ENCODE data around the gene PPAT. TPM values are rescaled to one million over a fixed set of nuclear protein-coding genes. Genes with fewer than 3 reads are reported as not detected.

Gene PPAT
- total and polyA plus RNA-seq, 2 experiments from 2014 or later: 8.0 to 8.5 TPM

DNA sequence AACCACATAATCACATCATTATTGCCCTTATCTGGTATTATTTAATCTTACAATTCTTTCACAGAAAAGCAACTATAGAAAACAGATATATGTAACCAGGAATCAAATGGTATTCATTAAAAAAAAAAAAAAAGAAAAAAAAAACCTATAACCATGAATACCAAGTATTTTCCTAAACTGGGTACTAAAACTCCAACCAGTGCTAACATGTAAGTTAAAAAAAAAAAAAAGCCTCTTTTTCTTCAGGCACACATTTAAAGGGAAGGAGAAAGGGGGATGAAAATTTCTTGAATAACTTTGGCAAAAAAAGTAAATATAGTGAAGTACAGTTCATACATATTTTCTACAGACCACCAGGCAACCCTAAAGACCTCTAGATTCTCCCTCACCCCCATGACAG is 2.1 kb downstream of the PPAT start:
- TF ChIP-seq EZH2 (IDR thresholded peaks at IDR 0.05; ENCODE audit: insufficient read depth, poor library complexity, severe bottlenecking) (no peak), EZH2phosphoT487 (IDR thresholded peaks at IDR 0.05; ENCODE audit: insufficient read depth, low read depth) (no peak)
- DNase-seq: no peak
- H4K20me1 ChIP-seq (ENCODE audit: insufficient read depth): no peaks in the 10 kb centered on the region
- no peak overlapping the region for H3K27ac ChIP-seq
- H3K4me1 ChIP-seq (ENCODE audit: insufficient read depth): peaks cover 9% of the 10 kb centered on the region
- no peak overlapping the region for H3K4me2 ChIP-seq (ENCODE audit: unreplicated experiment)
- peaks cover 87% of the 10 kb centered on the region for H3K79me2 ChIP-seq (ENCODE audit: insufficient read depth)
- H3K36me3 ChIP-seq (ENCODE audit: low read depth): no peaks in the 10 kb centered on the region
- peaks cover 14% of the 10 kb centered on the region for H3F3A ChIP-seq (ENCODE audit: insufficient read depth)
- in situ Hi-C loops (cut with MboI): no loop called here
- H3K9me3 ChIP-seq (ENCODE audit: low read depth): no peaks in the 10 kb centered on the region
- H3K27me3 ChIP-seq (replicated peaks; ENCODE audit: insufficient read depth): no peaks in the 10 kb centered on the region
- H3K9me2 ChIP-seq (ENCODE audit: insufficient read depth): no peaks in the 10 kb centered on the region; the same call in 1 of the 2 replicates
- 0 out of 2 replicates have a peak overlapping the region, but pooled peaks have one; percentile 86 for H3K4me3 ChIP-seq
- H3K9ac ChIP-seq: no peak overlapping the region
- no peak overlapping the region for H2AFZ ChIP-seq

DNA sequence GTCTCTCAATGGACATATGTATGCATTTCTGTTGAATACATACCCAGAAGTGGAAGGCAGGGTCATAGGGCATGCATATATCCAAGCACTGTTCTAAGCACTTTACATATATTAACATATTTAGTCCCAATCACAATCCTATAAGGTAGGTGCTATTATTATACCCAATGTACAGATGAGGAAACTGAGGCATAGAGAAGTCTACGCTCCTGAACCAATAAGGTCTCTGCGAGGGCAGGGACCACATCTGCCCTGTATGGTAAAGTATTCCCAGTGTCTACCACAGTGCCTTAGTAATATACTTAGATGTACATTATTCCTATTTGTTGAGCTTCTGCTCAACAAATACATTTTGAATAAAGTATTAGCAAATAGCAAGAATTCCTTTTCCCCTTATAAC is 5.2 kb downstream of the PPAT start:
- Histone ChIP-seq H3K4me3 (no peak overlapping the region), H3K4me1 (ENCODE audit: insufficient read depth) (peaks cover 7% of the 10 kb centered on the region; the same call in 1 of the 2 replicates), H4K20me1 (ENCODE audit: insufficient read depth) (no peaks in the 10 kb centered on the region), H3K79me2 (ENCODE audit: insufficient read depth) (peaks cover 97% of the 10 kb centered on the region), H3K9ac (no peak overlapping the region), H3K9me2 (ENCODE audit: insufficient read depth) (no peaks in the 10 kb centered on the region; the same call in 1 of the 2 replicates), H3K9me3 (ENCODE audit: low read depth) (no peaks in the 10 kb centered on the region), H3K36me3 (ENCODE audit: low read depth) (no peaks in the 10 kb centered on the region), H3K4me2 (ENCODE audit: unreplicated experiment) (no peak overlapping the region), H3K27ac (no peak overlapping the region), H3F3A (ENCODE audit: insufficient read depth) (peaks cover 5% of the 10 kb centered on the region; the same call in 1 of the 2 replicates), H3K27me3 (replicated peaks; ENCODE audit: insufficient read depth) (no peaks in the 10 kb centered on the region), H2AFZ (no peak overlapping the region)
- no peak for DNase-seq
- TF ChIP-seq EZH2phosphoT487 (IDR thresholded peaks at IDR 0.05; ENCODE audit: insufficient read depth, low read depth) (no peak), EZH2 (IDR thresholded peaks at IDR 0.05; ENCODE audit: insufficient read depth, poor library complexity, severe bottlenecking) (no peak)
- 97 to 98% methylated on average over 2 of the region's 2 CpGs for WGBS, 2 experiments (ENCODE audit: low coverage in 1 of 2, low lambda C conversion rate in 2 of 2, missing lambda C conversion rate in 2 of 2)
- in situ Hi-C loops (cut with MboI): no loop called here

DNA sequence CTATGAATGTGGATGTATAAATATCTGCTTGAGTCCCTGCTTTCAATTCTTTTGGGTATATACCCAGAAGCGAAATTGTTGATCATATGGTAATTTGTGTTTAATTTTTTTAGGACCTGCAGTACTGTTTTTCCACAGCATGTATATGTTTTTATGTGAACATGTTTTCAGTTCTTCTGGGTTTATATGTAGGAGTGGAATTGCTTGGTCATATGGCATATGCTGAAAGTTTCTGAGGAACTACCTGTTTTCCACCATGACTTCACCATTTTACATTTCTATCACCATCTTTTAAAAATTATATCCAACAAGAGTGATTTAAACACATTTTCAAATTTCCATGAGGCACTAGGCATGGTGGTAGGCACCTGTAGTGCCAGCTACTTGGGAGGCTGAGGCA is 8.2 kb downstream of the PPAT start:
- Histone ChIP-seq H3K27me3 (replicated peaks; ENCODE audit: insufficient read depth) (no peaks in the 10 kb centered on the region), H4K20me1 (ENCODE audit: insufficient read depth) (no peaks in the 10 kb centered on the region), H3K4me2 (ENCODE audit: unreplicated experiment) (no peak overlapping the region), H3K79me2 (ENCODE audit: insufficient read depth) (peaks cover 99% of the 10 kb centered on the region), H3K4me1 (ENCODE audit: insufficient read depth) (0 out of 2 replicates have a peak, but pooled peaks cover 4% of the 10 kb centered on the region), H2AFZ (no peak overlapping the region), H3K4me3 (no peak overlapping the region), H3K27ac (no peak overlapping the region), H3K9me2 (ENCODE audit: insufficient read depth) (no peaks in the 10 kb centered on the region), H3K9me3 (ENCODE audit: low read depth) (no peaks in the 10 kb centered on the region), H3K9ac (no peak overlapping the region), H3F3A (ENCODE audit: insufficient read depth) (no peaks in the 10 kb centered on the region; the same call in 1 of the 2 replicates), H3K36me3 (ENCODE audit: low read depth) (no peaks in the 10 kb centered on the region)
- in situ Hi-C loops (cut with MboI): no loop called here
- no peak for TF ChIP-seq EZH2 (IDR thresholded peaks at IDR 0.05; ENCODE audit: insufficient read depth, poor library complexity, severe bottlenecking)
- no peak for TF ChIP-seq EZH2phosphoT487 (IDR thresholded peaks at IDR 0.05; ENCODE audit: insufficient read depth, low read depth)
- WGBS, 2 experiments (ENCODE audit: low coverage in 1 of 2, low lambda C conversion rate in 2 of 2, missing lambda C conversion rate in 2 of 2): 97 to 100% methylated on average over 1 of the region's 1 CpG
- DNase-seq: no peak

DNA sequence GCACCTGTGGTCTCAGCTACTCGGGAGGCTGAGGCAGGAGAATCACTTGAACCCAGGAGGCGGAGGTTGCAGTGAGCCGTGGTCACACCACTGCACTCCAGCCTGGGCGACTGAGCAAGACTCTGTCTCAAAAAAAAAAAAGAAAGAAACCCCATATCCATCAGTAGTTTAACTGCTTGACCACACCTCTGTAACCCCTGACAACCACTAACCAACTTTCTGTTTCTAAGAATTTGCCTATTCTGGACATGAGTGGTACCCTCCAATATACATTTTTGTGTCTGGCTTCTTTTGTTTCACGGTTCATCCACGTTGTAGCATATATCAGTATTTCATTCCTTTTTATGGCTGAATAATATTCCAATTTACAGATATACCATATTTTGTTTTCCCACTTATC is 9.1 kb downstream of the PPAT start:
- H3K9ac ChIP-seq: no peak overlapping the region
- no peaks in the 10 kb centered on the region for H3K9me3 ChIP-seq (ENCODE audit: low read depth)
- no peak overlapping the region for H3K4me3 ChIP-seq
- H2AFZ ChIP-seq: no peak overlapping the region
- in situ Hi-C loops (cut with MboI): no loop called here
- no peaks in the 10 kb centered on the region for H3K9me2 ChIP-seq (ENCODE audit: insufficient read depth)
- H4K20me1 ChIP-seq (ENCODE audit: insufficient read depth): no peaks in the 10 kb centered on the region
- no peaks in the 10 kb centered on the region for H3K36me3 ChIP-seq (ENCODE audit: low read depth)
- 0 out of 2 replicates have a peak, but pooled peaks cover 4% of the 10 kb centered on the region for H3K4me1 ChIP-seq (ENCODE audit: insufficient read depth)
- H3F3A ChIP-seq (ENCODE audit: insufficient read depth): no peaks in the 10 kb centered on the region; the same call in 1 of the 2 replicates
- TF ChIP-seq EZH2phosphoT487 (IDR thresholded peaks at IDR 0.05; ENCODE audit: insufficient read depth, low read depth) (no peak), EZH2 (IDR thresholded peaks at IDR 0.05; ENCODE audit: insufficient read depth, poor library complexity, severe bottlenecking) (no peak)
- no peak overlapping the region for H3K27ac ChIP-seq
- no peak overlapping the region for H3K4me2 ChIP-seq (ENCODE audit: unreplicated experiment)
- peaks cover 99% of the 10 kb centered on the region for H3K79me2 ChIP-seq (ENCODE audit: insufficient read depth)
- 92 to 94% methylated on average over 5 to 6 of the region's 6 CpGs for WGBS, 2 experiments (ENCODE audit: low coverage in 1 of 2, low lambda C conversion rate in 2 of 2, missing lambda C conversion rate in 2 of 2)
- no peak for DNase-seq
- no peaks in the 10 kb centered on the region for H3K27me3 ChIP-seq (replicated peaks; ENCODE audit: insufficient read depth)

DNA sequence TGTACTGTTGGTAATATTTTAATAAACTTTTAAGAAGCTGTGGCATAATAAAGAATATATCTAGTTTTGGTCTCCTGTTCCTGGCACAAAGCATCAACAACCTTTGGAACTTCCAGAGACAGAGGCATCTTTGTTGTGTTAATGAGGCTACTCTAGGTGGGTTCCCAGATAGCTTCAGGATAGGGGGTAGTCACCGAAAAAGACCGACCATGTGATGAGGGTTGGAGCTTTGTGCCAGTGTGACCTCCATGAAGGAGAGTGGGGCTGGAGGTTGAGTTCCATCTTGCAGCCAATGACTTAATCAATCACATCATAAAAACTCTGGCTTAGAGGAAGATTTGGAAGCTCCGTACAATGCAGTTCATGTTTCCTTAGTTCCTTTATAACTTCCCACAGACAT is 9.9 kb downstream of the PPAT start:
- no peak for DNase-seq
- in situ Hi-C loops (cut with MboI): no loop called here
- Histone ChIP-seq H3K9me2 (ENCODE audit: insufficient read depth) (no peaks in the 10 kb centered on the region), H3F3A (ENCODE audit: insufficient read depth) (no peaks in the 10 kb centered on the region; the same call in 1 of the 2 replicates), H3K9ac (no peak overlapping the region), H3K27ac (no peak overlapping the region), H3K4me3 (no peak overlapping the region), H3K36me3 (ENCODE audit: low read depth) (no peaks in the 10 kb centered on the region), H3K27me3 (replicated peaks; ENCODE audit: insufficient read depth) (no peaks in the 10 kb centered on the region), H4K20me1 (ENCODE audit: insufficient read depth) (no peaks in the 10 kb centered on the region), H3K9me3 (ENCODE audit: low read depth) (no peaks in the 10 kb centered on the region), H2AFZ (peak overlapping the region; percentile 6; the same call in 1 of the 2 replicates), H3K79me2 (ENCODE audit: insufficient read depth) (peaks cover 99% of the 10 kb centered on the region), H3K4me2 (ENCODE audit: unreplicated experiment) (no peak overlapping the region), H3K4me1 (ENCODE audit: insufficient read depth) (0 out of 2 replicates have a peak, but pooled peaks cover 4% of the 10 kb centered on the region)
- no peak for TF ChIP-seq EZH2 (IDR thresholded peaks at IDR 0.05; ENCODE audit: insufficient read depth, poor library complexity, severe bottlenecking)
- TF ChIP-seq EZH2phosphoT487 (IDR thresholded peaks at IDR 0.05; ENCODE audit: insufficient read depth, low read depth): no peak
- 89 to 93% methylated on average over 3 of the region's 3 CpGs for WGBS, 2 experiments (ENCODE audit: low coverage in 1 of 2, low lambda C conversion rate in 2 of 2, missing lambda C conversion rate in 2 of 2)

Data from GM23248 (cell line).